Measurements from ENCODE around the gene SGMS1.

Gene SGMS1

GRCh38 chr10:50629495-50630122 is 5.9 kb upstream of the SGMS1 start:
- Histone ChIP-seq H3K27me3 (ENCODE audit: insufficient read depth, insufficient read length) (no peaks in the 10 kb centered on the region), H3K4me1 (ENCODE audit: insufficient read depth, insufficient read length) (peaks cover 2% of the 10 kb centered on the region), H3K9ac (ENCODE audit: insufficient read length, low read depth) (no peak overlapping the region), H3K36me3 (ENCODE audit: insufficient read depth, insufficient read length, low read length) (no peaks in the 10 kb centered on the region), H3K9me3 (ENCODE audit: insufficient read depth, low read length) (no peaks in the 10 kb centered on the region), H3K4me3 (ENCODE audit: insufficient read length, low read depth) (no peak overlapping the region)
- peak; percentile 16 for DNase-seq (ENCODE audit: low read depth, low spot score)
- no peak for TF ChIP-seq YY1 (IDR thresholded peaks at IDR 0.05; ENCODE audit: insufficient read depth, insufficient read length)
- TF ChIP-seq ZNF274 (IDR thresholded peaks at IDR 0.05; ENCODE audit: low read depth, low read length): no peak
- TF ChIP-seq SUZ12 (IDR thresholded peaks at IDR 0.05; ENCODE audit: extremely low read depth, insufficient read depth, insufficient read length): no peak

GRCh38 chr10:50627896-50628295 is 4.1 kb upstream of the SGMS1 start:
- H3K9me3 ChIP-seq (ENCODE audit: insufficient read depth, low read length): no peaks in the 10 kb centered on the region
- no peaks in the 10 kb centered on the region for H3K27me3 ChIP-seq (ENCODE audit: insufficient read depth, insufficient read length)
- H3K36me3 ChIP-seq (ENCODE audit: insufficient read depth, insufficient read length, low read length): no peaks in the 10 kb centered on the region
- no peak overlapping the region for H3K9ac ChIP-seq (ENCODE audit: insufficient read length, low read depth)
- TF ChIP-seq ZNF274 (IDR thresholded peaks at IDR 0.05; ENCODE audit: low read depth, low read length) (no peak), YY1 (IDR thresholded peaks at IDR 0.05; ENCODE audit: insufficient read depth, insufficient read length) (no peak), SUZ12 (IDR thresholded peaks at IDR 0.05; ENCODE audit: extremely low read depth, insufficient read depth, insufficient read length) (no peak)
- peaks cover 2% of the 10 kb centered on the region for H3K4me1 ChIP-seq (ENCODE audit: insufficient read depth, insufficient read length)
- no peak for DNase-seq (ENCODE audit: low read depth, low spot score)
- no peak overlapping the region for H3K4me3 ChIP-seq (ENCODE audit: insufficient read length, low read depth)

- DNase-seq (ENCODE audit: low read depth, low spot score): no peak
- Histone ChIP-seq H3K9me3 (ENCODE audit: insufficient read depth, low read length) (no peaks in the 10 kb centered on the region), H3K9ac (ENCODE audit: insufficient read length, low read depth) (no peak overlapping the region), H3K4me1 (ENCODE audit: insufficient read depth, insufficient read length) (peaks cover 2% of the 10 kb centered on the region), H3K27me3 (ENCODE audit: insufficient read depth, insufficient read length) (peaks cover 3% of the 10 kb centered on the region), H3K36me3 (ENCODE audit: insufficient read depth, insufficient read length, low read length) (no peaks in the 10 kb centered on the region), H3K4me3 (ENCODE audit: insufficient read length, low read depth) (no peak overlapping the region)
- TF ChIP-seq ZNF274 (IDR thresholded peaks at IDR 0.05; ENCODE audit: low read depth, low read length): no peak
- TF ChIP-seq SUZ12 (IDR thresholded peaks at IDR 0.05; ENCODE audit: extremely low read depth, insufficient read depth, insufficient read length): no peak
- no peak for TF ChIP-seq YY1 (IDR thresholded peaks at IDR 0.05; ENCODE audit: insufficient read depth, insufficient read length)
These were observed 3.7 kb upstream of the SGMS1 start for GRCh38 chr10:50627443-50627842.

GRCh38 chr10:50625649-50626132 is 1.9 kb upstream of the SGMS1 start:
- DNase-seq (ENCODE audit: low read depth, low spot score): peak; percentile 25
- TF ChIP-seq SUZ12 (IDR thresholded peaks at IDR 0.05; ENCODE audit: extremely low read depth, insufficient read depth, insufficient read length): no peak
- no peak for TF ChIP-seq YY1 (IDR thresholded peaks at IDR 0.05; ENCODE audit: insufficient read depth, insufficient read length)
- TF ChIP-seq ZNF274 (IDR thresholded peaks at IDR 0.05; ENCODE audit: low read depth, low read length): no peak
- Histone ChIP-seq H3K4me3 (ENCODE audit: insufficient read length, low read depth) (peak overlapping the region; percentile 79), H3K27me3 (ENCODE audit: insufficient read depth, insufficient read length) (peaks cover 7% of the 10 kb centered on the region), H3K9ac (ENCODE audit: insufficient read length, low read depth) (peak overlapping the region; percentile 94), H3K9me3 (ENCODE audit: insufficient read depth, low read length) (no peaks in the 10 kb centered on the region), H3K4me1 (ENCODE audit: insufficient read depth, insufficient read length) (no peaks in the 10 kb centered on the region), H3K36me3 (ENCODE audit: insufficient read depth, insufficient read length, low read length) (no peaks in the 10 kb centered on the region)

GRCh38 chr10:50624866-50625501 is 1.2 kb upstream of the SGMS1 start:
- Histone ChIP-seq H3K9me3 (ENCODE audit: insufficient read depth, low read length) (no peaks in the 10 kb centered on the region), H3K9ac (ENCODE audit: insufficient read length, low read depth) (peak overlapping the region; percentile 94), H3K4me1 (ENCODE audit: insufficient read depth, insufficient read length) (no peaks in the 10 kb centered on the region), H3K27me3 (ENCODE audit: insufficient read depth, insufficient read length) (peaks cover 7% of the 10 kb centered on the region), H3K4me3 (ENCODE audit: insufficient read length, low read depth) (peak overlapping the region; percentile 79), H3K36me3 (ENCODE audit: insufficient read depth, insufficient read length, low read length) (no peaks in the 10 kb centered on the region)
- TF ChIP-seq YY1 (IDR thresholded peaks at IDR 0.05; ENCODE audit: insufficient read depth, insufficient read length) (no peak), ZNF274 (IDR thresholded peaks at IDR 0.05; ENCODE audit: low read depth, low read length) (no peak), SUZ12 (IDR thresholded peaks at IDR 0.05; ENCODE audit: extremely low read depth, insufficient read depth, insufficient read length) (no peak)
- peak; percentile 35 for DNase-seq (ENCODE audit: low read depth, low spot score)

GRCh38 chr10:50624413-50624865 is 683 bp upstream of the SGMS1 start:
- H3K9ac ChIP-seq (ENCODE audit: insufficient read length, low read depth): peak overlapping the region; percentile 94

More at GRCh38 chr10:50624413-50624865, 683 bp upstream of the SGMS1 start:
- H3K27me3 ChIP-seq (ENCODE audit: insufficient read depth, insufficient read length): peaks cover 7% of the 10 kb centered on the region
- H3K4me3 ChIP-seq (ENCODE audit: insufficient read length, low read depth): peak overlapping the region; percentile 79
- no peaks in the 10 kb centered on the region for H3K36me3 ChIP-seq (ENCODE audit: insufficient read depth, insufficient read length, low read length)
- DNase-seq (ENCODE audit: low read depth, low spot score): peak; percentile 85
- no peaks in the 10 kb centered on the region for H3K9me3 ChIP-seq (ENCODE audit: insufficient read depth, low read length)
- TF ChIP-seq YY1 (IDR thresholded peaks at IDR 0.05; ENCODE audit: insufficient read depth, insufficient read length) (no peak), ZNF274 (IDR thresholded peaks at IDR 0.05; ENCODE audit: low read depth, low read length) (no peak), SUZ12 (IDR thresholded peaks at IDR 0.05; ENCODE audit: extremely low read depth, insufficient read depth, insufficient read length) (no peak)
- peaks cover 2% of the 10 kb centered on the region for H3K4me1 ChIP-seq (ENCODE audit: insufficient read depth, insufficient read length)

Data from NT2/D1 (cell line).